A673 (cell line): ENCODE results near the gene CREB3L1.

ENCODE experiments used
- EZH2 ChIP-seq: fragments of 200-600 bp; sonication (generic); IDR thresholded peaks from 2 replicates; pipeline ENCODE4 v1.6.1; 2017; ENCODE audit warnings: borderline replicate concordance, low read depth, mild to moderate bottlenecking, mixed read lengths, antibody characterized with exemption, low read length; ENCODE audit not compliant: poor library complexity, severe bottlenecking
- TF ChIP-seq, protein P1 (sequence below): fragments of 300-800, 200-600 bp; sonication (generic); conservative IDR thresholded peaks from 2 replicates; pipeline ENCODE4 v1.5.1; 2017; ENCODE audit warnings: low read depth, mild to moderate bottlenecking, antibody characterized with exemption, low read length, moderate library complexity, mixed read lengths

GRCh38 chr11:46335890-46336562, 58.6 kb downstream of the CREB3L1 start:
- TF ChIP-seq, protein P1, sequence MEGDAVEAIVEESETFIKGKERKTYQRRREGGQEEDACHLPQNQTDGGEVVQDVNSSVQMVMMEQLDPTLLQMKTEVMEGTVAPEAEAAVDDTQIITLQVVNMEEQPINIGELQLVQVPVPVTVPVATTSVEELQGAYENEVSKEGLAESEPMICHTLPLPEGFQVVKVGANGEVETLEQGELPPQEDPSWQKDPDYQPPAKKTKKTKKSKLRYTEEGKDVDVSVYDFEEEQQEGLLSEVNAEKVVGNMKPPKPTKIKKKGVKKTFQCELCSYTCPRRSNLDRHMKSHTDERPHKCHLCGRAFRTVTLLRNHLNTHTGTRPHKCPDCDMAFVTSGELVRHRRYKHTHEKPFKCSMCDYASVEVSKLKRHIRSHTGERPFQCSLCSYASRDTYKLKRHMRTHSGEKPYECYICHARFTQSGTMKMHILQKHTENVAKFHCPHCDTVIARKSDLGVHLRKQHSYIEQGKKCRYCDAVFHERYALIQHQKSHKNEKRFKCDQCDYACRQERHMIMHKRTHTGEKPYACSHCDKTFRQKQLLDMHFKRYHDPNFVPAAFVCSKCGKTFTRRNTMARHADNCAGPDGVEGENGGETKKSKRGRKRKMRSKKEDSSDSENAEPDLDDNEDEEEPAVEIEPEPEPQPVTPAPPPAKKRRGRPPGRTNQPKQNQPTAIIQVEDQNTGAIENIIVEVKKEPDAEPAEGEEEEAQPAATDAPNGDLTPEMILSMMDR: no peak
- TF ChIP-seq EZH2: no peak
